ENCODE results near the gene OGDH. TPM values are rescaled to one million over a fixed set of nuclear protein-coding genes. Genes with fewer than 3 reads are reported as not detected.

Gene OGDH
- total RNA-seq, 1 donor from 2014 or later: 68.0 TPM

DNA sequence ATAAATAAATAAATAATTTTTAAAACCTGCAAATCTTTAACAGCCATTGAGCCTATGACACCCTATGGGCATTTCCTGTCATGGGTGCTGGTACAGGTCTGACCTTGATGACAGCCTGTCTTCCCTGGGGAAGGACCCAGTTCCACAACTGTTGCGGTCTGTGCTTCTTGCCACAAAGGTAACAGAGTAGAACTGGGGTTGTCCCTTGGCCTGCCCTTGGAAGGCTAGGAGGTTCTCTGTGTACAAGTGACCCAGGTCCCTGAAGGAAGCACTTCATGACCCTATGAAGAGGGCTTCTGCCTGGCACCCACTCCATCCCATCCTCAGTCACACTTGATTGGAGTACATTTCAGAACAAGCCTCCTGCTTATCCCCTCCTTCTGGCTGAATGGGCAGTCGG, 66.9 kb downstream of the OGDH start:
- DNase-seq (ENCODE audit: extremely low spot score, unreplicated experiment): no peak
- no peak overlapping the region for H3K4me3 Mint-ChIP-seq (ENCODE audit: unreplicated experiment)
- H3K9me3 Mint-ChIP-seq (ENCODE audit: unreplicated experiment): no peaks in the 10 kb centered on the region
- no peaks in the 10 kb centered on the region for H3K4me1 Mint-ChIP-seq (ENCODE audit: unreplicated experiment)
- TF ChIP-seq, protein P1, sequence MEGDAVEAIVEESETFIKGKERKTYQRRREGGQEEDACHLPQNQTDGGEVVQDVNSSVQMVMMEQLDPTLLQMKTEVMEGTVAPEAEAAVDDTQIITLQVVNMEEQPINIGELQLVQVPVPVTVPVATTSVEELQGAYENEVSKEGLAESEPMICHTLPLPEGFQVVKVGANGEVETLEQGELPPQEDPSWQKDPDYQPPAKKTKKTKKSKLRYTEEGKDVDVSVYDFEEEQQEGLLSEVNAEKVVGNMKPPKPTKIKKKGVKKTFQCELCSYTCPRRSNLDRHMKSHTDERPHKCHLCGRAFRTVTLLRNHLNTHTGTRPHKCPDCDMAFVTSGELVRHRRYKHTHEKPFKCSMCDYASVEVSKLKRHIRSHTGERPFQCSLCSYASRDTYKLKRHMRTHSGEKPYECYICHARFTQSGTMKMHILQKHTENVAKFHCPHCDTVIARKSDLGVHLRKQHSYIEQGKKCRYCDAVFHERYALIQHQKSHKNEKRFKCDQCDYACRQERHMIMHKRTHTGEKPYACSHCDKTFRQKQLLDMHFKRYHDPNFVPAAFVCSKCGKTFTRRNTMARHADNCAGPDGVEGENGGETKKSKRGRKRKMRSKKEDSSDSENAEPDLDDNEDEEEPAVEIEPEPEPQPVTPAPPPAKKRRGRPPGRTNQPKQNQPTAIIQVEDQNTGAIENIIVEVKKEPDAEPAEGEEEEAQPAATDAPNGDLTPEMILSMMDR (IDR thresholded peaks at IDR 0.05): no peak
- no peak overlapping the region for H3K27ac Mint-ChIP-seq (ENCODE audit: unreplicated experiment)
- no peaks in the 10 kb centered on the region for H3K27me3 Mint-ChIP-seq (ENCODE audit: unreplicated experiment)
- peaks cover 19% of the 10 kb centered on the region for H3K36me3 Mint-ChIP-seq (ENCODE audit: unreplicated experiment)

DNA sequence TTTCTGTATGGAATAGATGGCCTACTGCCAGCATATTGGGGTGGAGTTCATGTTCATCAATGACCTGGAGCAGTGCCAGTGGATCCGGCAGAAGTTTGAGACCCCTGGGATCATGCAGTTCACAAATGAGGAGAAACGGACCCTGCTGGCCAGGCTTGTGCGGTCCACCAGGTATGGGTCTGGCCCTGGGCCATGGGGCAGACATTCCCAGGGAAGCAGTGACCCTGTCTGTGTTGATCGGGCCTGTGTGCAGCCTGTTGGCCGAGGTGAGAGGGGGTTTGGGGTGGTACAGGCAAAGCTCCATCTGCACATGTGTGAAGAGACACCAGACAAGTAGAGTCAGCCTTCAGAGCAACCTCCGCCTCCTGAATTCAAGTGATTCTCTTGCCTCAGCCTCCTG, 67.3 kb downstream of the OGDH start:
- DNase-seq (ENCODE audit: extremely low spot score, unreplicated experiment): no peak
- TF ChIP-seq, protein P1 (IDR thresholded peaks at IDR 0.05): no peak
- no peaks in the 10 kb centered on the region for H3K27me3 Mint-ChIP-seq (ENCODE audit: unreplicated experiment)
- peaks cover 20% of the 10 kb centered on the region for H3K36me3 Mint-ChIP-seq (ENCODE audit: unreplicated experiment)
- H3K4me3 Mint-ChIP-seq (ENCODE audit: unreplicated experiment): no peak overlapping the region
- H3K4me1 Mint-ChIP-seq (ENCODE audit: unreplicated experiment): no peaks in the 10 kb centered on the region
- H3K27ac Mint-ChIP-seq (ENCODE audit: unreplicated experiment): no peak overlapping the region
- no peaks in the 10 kb centered on the region for H3K9me3 Mint-ChIP-seq (ENCODE audit: unreplicated experiment)

DNA sequence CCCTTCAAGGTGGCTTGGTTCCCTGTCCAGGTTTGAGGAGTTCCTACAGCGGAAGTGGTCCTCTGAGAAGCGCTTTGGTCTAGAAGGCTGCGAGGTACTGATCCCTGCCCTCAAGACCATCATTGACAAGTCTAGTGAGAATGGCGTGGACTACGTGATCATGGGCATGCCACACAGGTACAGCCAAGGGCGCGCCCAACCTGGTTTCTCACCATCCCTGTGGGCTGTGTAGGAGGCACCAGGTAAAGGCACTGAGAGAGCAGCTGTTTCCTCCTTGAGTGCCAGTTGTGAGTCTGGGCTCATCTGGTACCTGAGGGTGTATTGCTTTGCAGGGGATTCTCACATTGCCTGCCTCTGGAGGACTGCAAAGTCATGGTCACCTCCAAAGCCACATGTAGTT, 68.0 kb downstream of the OGDH start:
- H3K27ac Mint-ChIP-seq (ENCODE audit: unreplicated experiment): no peak overlapping the region
- H3K36me3 Mint-ChIP-seq (ENCODE audit: unreplicated experiment): peaks cover 24% of the 10 kb centered on the region
- no peaks in the 10 kb centered on the region for H3K9me3 Mint-ChIP-seq (ENCODE audit: unreplicated experiment)
- no peaks in the 10 kb centered on the region for H3K27me3 Mint-ChIP-seq (ENCODE audit: unreplicated experiment)
- no peak overlapping the region for H3K4me3 Mint-ChIP-seq (ENCODE audit: unreplicated experiment)
- TF ChIP-seq, protein P1 (IDR thresholded peaks at IDR 0.05): no peak
- DNase-seq (ENCODE audit: extremely low spot score, unreplicated experiment): no peak
- no peaks in the 10 kb centered on the region for H3K4me1 Mint-ChIP-seq (ENCODE audit: unreplicated experiment)

GRCh38 chr7:44676776-44677175, 70.3 kb downstream of the OGDH start:
- Mint-ChIP-seq H3K4me3 (ENCODE audit: unreplicated experiment) (no peak overlapping the region), H3K9me3 (ENCODE audit: unreplicated experiment) (no peaks in the 10 kb centered on the region), H3K27ac (ENCODE audit: unreplicated experiment) (no peak overlapping the region), H3K27me3 (ENCODE audit: unreplicated experiment) (no peaks in the 10 kb centered on the region), H3K4me1 (ENCODE audit: unreplicated experiment) (no peaks in the 10 kb centered on the region), H3K36me3 (ENCODE audit: unreplicated experiment) (peaks cover 27% of the 10 kb centered on the region)
- DNase-seq (ENCODE audit: extremely low spot score, unreplicated experiment): no peak
- TF ChIP-seq, protein P1 (IDR thresholded peaks at IDR 0.05): no peak

GRCh38 chr7:44678101-44678470, 71.7 kb downstream of the OGDH start:
- no peak overlapping the region for H3K27ac Mint-ChIP-seq (ENCODE audit: unreplicated experiment)
- no peaks in the 10 kb centered on the region for H3K9me3 Mint-ChIP-seq (ENCODE audit: unreplicated experiment)
- H3K36me3 Mint-ChIP-seq (ENCODE audit: unreplicated experiment): peaks cover 25% of the 10 kb centered on the region
- TF ChIP-seq, protein P1 (IDR thresholded peaks at IDR 0.05): no peak
- H3K4me1 Mint-ChIP-seq (ENCODE audit: unreplicated experiment): no peaks in the 10 kb centered on the region
- no peaks in the 10 kb centered on the region for H3K27me3 Mint-ChIP-seq (ENCODE audit: unreplicated experiment)
- no peak overlapping the region for H3K4me3 Mint-ChIP-seq (ENCODE audit: unreplicated experiment)
- DNase-seq (ENCODE audit: extremely low spot score, unreplicated experiment): no peak
